Measurements from ENCODE around the gene PRKCD.

PRKCD gene

DNA sequence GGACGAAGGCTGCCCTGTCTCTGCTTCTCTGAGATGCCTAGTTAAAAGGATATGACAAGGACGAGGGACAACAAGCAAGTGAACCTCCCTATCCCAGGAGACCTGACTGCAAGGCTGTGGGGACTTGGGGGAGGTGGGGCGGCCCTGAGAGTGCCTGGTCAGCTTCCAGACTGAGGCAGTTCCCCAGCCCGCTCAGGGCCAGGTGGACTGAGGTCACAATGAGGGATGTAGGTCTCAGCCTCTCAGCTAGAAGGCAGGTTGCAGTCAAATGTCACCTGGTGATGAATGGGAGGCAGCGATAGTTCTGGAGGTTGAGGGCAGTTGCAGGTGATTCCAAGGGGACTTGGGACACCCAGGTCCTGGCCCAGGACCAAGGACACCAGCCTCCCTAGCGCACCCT, 64.2 kb downstream of the PRKCD start:
- TF ChIP-seq SUZ12 (IDR thresholded peaks at IDR 0.05) = no peak
- no peak for TF ChIP-seq ELF4 (IDR thresholded peaks at IDR 0.05)
- no peak for TF ChIP-seq LEF1 (IDR thresholded peaks at IDR 0.05; ENCODE audit: borderline replicate concordance)
- TF ChIP-seq FOXA1 (IDR thresholded peaks at IDR 0.05) = no peak
- TF ChIP-seq, protein P1, sequence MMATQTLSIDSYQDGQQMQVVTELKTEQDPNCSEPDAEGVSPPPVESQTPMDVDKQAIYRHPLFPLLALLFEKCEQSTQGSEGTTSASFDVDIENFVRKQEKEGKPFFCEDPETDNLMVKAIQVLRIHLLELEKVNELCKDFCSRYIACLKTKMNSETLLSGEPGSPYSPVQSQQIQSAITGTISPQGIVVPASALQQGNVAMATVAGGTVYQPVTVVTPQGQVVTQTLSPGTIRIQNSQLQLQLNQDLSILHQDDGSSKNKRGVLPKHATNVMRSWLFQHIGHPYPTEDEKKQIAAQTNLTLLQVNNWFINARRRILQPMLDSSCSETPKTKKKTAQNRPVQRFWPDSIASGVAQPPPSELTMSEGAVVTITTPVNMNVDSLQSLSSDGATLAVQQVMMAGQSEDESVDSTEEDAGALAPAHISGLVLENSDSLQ (IDR thresholded peaks at IDR 0.05) = no peak
- TF ChIP-seq NFRKB (IDR thresholded peaks at IDR 0.05) = no peak
- TF ChIP-seq SP1 (IDR thresholded peaks at IDR 0.05) = no peak
- no peak for TF ChIP-seq ZNF384 (IDR thresholded peaks at IDR 0.05)
- no peak for TF ChIP-seq CTBP1 (IDR thresholded peaks at IDR 0.05; ENCODE audit: borderline replicate concordance)
- no peak for TF ChIP-seq HDGF (IDR thresholded peaks at IDR 0.05; ENCODE audit: borderline replicate concordance)
- TF ChIP-seq L3MBTL2 (conservative IDR thresholded peaks at IDR 0.05) = no peak
- TF ChIP-seq TARDBP (IDR thresholded peaks at IDR 0.05) = no peak
- no peak for TF ChIP-seq FOXK2 (IDR thresholded peaks at IDR 0.05)
- ChIA-PET CTCF (no interaction called here), POLR2A (no interaction called here)
- peak; percentile 5 for DNase-seq (ENCODE audit: extremely low spot score)

GRCh38 chr3:53225651-53226050, 64.6 kb downstream of the PRKCD start:
- CTCF ChIA-PET = no interaction called here
- no peak for TF ChIP-seq ARNT (IDR thresholded peaks at IDR 0.05)
- TF ChIP-seq BHLHE40 (IDR thresholded peaks at IDR 0.05; ENCODE audit: borderline replicate concordance) = no peak
- no peak for TF ChIP-seq SUZ12 (IDR thresholded peaks at IDR 0.05)
- TF ChIP-seq L3MBTL2 (conservative IDR thresholded peaks at IDR 0.05) = no peak
- TF ChIP-seq SP1 (IDR thresholded peaks at IDR 0.05) = no peak
- TF ChIP-seq FOXA1 (IDR thresholded peaks at IDR 0.05) = no peak
- TF ChIP-seq TARDBP (IDR thresholded peaks at IDR 0.05) = no peak
- TF ChIP-seq NFRKB (IDR thresholded peaks at IDR 0.05) = no peak
- no peak for TF ChIP-seq HDGF (IDR thresholded peaks at IDR 0.05; ENCODE audit: borderline replicate concordance)
- no peak for TF ChIP-seq ZNF384 (IDR thresholded peaks at IDR 0.05)
- no peak for TF ChIP-seq FOXK2 (IDR thresholded peaks at IDR 0.05)
- TF ChIP-seq CTBP1 (IDR thresholded peaks at IDR 0.05; ENCODE audit: borderline replicate concordance) = no peak
- TF ChIP-seq, protein P1 (IDR thresholded peaks at IDR 0.05) = no peak
- no peak for TF ChIP-seq FOXM1 (IDR thresholded peaks at IDR 0.05; ENCODE audit: borderline replicate concordance)
- TF ChIP-seq ELF4 (IDR thresholded peaks at IDR 0.05) = no peak
- no peak for TF ChIP-seq LEF1 (IDR thresholded peaks at IDR 0.05; ENCODE audit: borderline replicate concordance)

DNA sequence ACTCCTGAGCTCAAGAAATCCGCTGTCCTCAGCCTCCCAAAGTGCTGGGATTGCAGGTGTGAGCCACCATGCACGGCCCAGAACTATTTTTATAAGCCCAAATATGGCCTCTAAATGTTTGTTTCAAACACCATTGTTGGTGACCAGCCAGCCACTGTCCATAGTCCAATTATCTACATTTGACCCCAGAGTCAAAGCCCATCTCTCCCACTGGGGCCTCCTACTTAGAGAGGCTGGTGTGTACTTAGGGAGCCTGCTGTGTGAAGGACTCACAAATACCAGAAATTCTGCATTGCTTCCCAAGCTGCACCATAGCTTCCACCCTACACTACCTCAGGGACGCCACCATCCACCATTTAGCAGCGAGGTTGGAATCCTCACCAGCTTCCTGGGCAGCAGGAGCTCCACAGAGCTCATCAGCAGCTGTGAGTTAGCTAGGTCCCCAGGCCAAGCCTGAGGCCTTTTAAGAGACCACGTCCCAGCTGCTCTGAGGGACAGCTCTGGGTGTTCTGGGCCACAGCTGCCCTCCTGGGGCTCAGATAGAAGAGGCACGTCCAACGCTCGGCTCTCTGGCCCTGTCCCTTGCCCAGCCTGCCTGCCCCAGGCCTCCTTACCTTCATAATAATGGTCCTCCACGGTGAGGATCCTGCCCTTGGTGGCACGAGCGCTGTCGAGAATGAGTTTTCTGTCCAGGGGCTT, 65.3 kb downstream of the PRKCD start:
- CTCF ChIA-PET = no interaction called here
- no peak for TF ChIP-seq FOXK2 (IDR thresholded peaks at IDR 0.05)
- TF ChIP-seq ARNT (IDR thresholded peaks at IDR 0.05) = no peak
- TF ChIP-seq CTBP1 (IDR thresholded peaks at IDR 0.05; ENCODE audit: borderline replicate concordance) = no peak
- no peak for TF ChIP-seq L3MBTL2 (conservative IDR thresholded peaks at IDR 0.05)
- TF ChIP-seq NFRKB (IDR thresholded peaks at IDR 0.05) = no peak
- TF ChIP-seq, protein P1 (IDR thresholded peaks at IDR 0.05) = no peak
- no peak for TF ChIP-seq ELF4 (IDR thresholded peaks at IDR 0.05)
- no peak for TF ChIP-seq SP1 (IDR thresholded peaks at IDR 0.05)
- TF ChIP-seq FOXM1 (IDR thresholded peaks at IDR 0.05; ENCODE audit: borderline replicate concordance) = no peak
- no peak for TF ChIP-seq FOXA1 (IDR thresholded peaks at IDR 0.05)
- no peak for TF ChIP-seq HDGF (IDR thresholded peaks at IDR 0.05; ENCODE audit: borderline replicate concordance)
- no peak for TF ChIP-seq BHLHE40 (IDR thresholded peaks at IDR 0.05; ENCODE audit: borderline replicate concordance)
- no peak for TF ChIP-seq TARDBP (IDR thresholded peaks at IDR 0.05)
- TF ChIP-seq ZNF384 (IDR thresholded peaks at IDR 0.05) = no peak
- TF ChIP-seq LEF1 (IDR thresholded peaks at IDR 0.05; ENCODE audit: borderline replicate concordance) = no peak
- TF ChIP-seq SUZ12 (IDR thresholded peaks at IDR 0.05) = no peak
- peak; percentile 2 for DNase-seq (ENCODE audit: extremely low spot score)
- POLR2A ChIA-PET = no interaction called here

More at GRCh38 chr3:53225651-53226050, 64.6 kb downstream of the PRKCD start:
- POLR2A ChIA-PET = no interaction called here
- no peak for DNase-seq (ENCODE audit: extremely low spot score)

DNA sequence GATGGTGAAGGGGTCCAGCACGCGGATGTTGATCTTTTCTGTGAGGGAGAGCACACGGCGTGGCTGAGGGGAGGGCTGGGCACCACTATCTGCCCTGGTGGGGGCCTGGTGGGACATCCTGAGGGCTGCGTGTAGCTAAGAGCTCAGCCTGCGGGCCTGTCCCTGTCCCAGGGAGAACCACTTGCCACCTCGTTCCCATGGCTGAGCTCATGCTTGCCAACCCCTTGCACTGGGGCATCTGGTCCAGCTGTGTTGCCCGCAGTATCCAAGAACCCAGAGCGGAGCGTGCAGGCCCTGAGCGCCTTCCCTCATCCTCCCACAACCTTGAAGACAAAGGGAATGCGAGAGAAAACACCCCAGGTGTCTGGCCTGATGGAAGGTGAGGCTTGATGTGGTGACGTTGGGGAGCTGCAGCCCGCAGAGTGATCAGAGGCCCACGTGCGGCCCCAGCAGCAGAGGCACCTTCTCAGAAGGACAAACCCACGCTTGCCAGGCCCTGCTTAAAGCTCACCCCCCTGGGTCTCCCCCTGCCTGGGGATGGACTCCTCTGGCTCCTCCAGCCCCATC, 65.9 kb downstream of the PRKCD start:
- TF ChIP-seq SP1 (IDR thresholded peaks at IDR 0.05) = no peak
- no peak for TF ChIP-seq ELF4 (IDR thresholded peaks at IDR 0.05)
- no peak for TF ChIP-seq FOXM1 (IDR thresholded peaks at IDR 0.05; ENCODE audit: borderline replicate concordance)
- TF ChIP-seq SUZ12 (IDR thresholded peaks at IDR 0.05) = no peak
- no peak for TF ChIP-seq LEF1 (IDR thresholded peaks at IDR 0.05; ENCODE audit: borderline replicate concordance)
- no peak for TF ChIP-seq CTBP1 (IDR thresholded peaks at IDR 0.05; ENCODE audit: borderline replicate concordance)
- no peak for TF ChIP-seq ARNT (IDR thresholded peaks at IDR 0.05)
- TF ChIP-seq, protein P1 (IDR thresholded peaks at IDR 0.05) = no peak
- peak; percentile 4 for DNase-seq (ENCODE audit: extremely low spot score)
- CTCF ChIA-PET = no interaction called here
- POLR2A ChIA-PET = no interaction called here
